ENCODE measurements around the gene MPRIP.

GRCh38 chr17:17231621-17232302 lies 189.5 kb downstream of the MPRIP start:
- TF ChIP-seq POLR2A (IDR thresholded peaks at IDR 0.05) (no peak), CTCF (IDR thresholded peaks at IDR 0.05) (no peak), EP300 (IDR thresholded peaks at IDR 0.05) (no peak)
